ENCODE measurements around the gene PCNX2. TPM values are rescaled to one million over a fixed set of nuclear protein-coding genes. Genes with fewer than 3 reads are reported as not detected.

The PCNX2 gene
- total and polyA plus RNA-seq, 10 of the 15 experiments (the other 5 are each of a cell fraction or from before 2014, with no cell fraction given), result 2.1 to 16.4 (median 8.1) TPM

GRCh38 chr1:232983817-232984567 is 311.5 kb downstream of the PCNX2 start:
- ChIA-PET SMC1A (ENCODE audit: uncharacterized antibody, unreplicated experiment) (no interaction called here), CTCF (no interaction called here), RAD21 (ENCODE audit: unreplicated experiment) (no interaction called here), POLR2A (no interaction called here)
- in situ Hi-C loops (cut with MboI) (no loop called here), intact Hi-C loops (cut with micrococcal nuclease; ENCODE audit: unreplicated experiment) (no loop called here)
- WGBS (ENCODE audit: insufficient coverage, insufficient replicate concordance, low lambda C conversion rate, missing lambda C conversion rate), result 91% methylated on average over 25 of the region's 25 CpGs
- Histone ChIP-seq H3K9ac (ENCODE audit: control insufficient read depth, insufficient read depth, low read length) (no peak overlapping the region), H3K4me3 (no peak overlapping the region), H3K79me2 (ENCODE audit: control insufficient read depth, insufficient read depth, low read length) (no peaks in the 10 kb centered on the region), H3K4me2 (ENCODE audit: control insufficient read depth, insufficient read depth) (no peak overlapping the region), H3K27ac (ENCODE audit: control insufficient read depth, insufficient read depth) (no peak overlapping the region), H3K36me3 (ENCODE audit: control insufficient read depth in 2 of 2, insufficient read depth in 2 of 2, low read length in 1 of 2) (no peaks in the 10 kb centered on the region; a peak in 2 of 4 replicates), H3K27me3 (replicated peaks in 1 of 2; ENCODE audit: control insufficient read depth in 2 of 2, insufficient read depth in 2 of 2, low read length in 1 of 2) (no peaks in the 10 kb centered on the region), H4K20me1 (ENCODE audit: control insufficient read depth, insufficient read depth) (no peaks in the 10 kb centered on the region), H3K4me1 (ENCODE audit: control insufficient read depth, insufficient read depth, low read length) (no peaks in the 10 kb centered on the region), H2AFZ (ENCODE audit: control insufficient read depth, low read depth, low read length) (no peak overlapping the region), H3K9me3 (replicated peaks; ENCODE audit: control insufficient read depth, insufficient read depth, low read length) (no peaks in the 10 kb centered on the region)
- DNase-seq (ENCODE audit: low read depth, low spot score), result no peak
- TF ChIP-seq KDM1A (IDR thresholded peaks at IDR 0.05; ENCODE audit: borderline replicate concordance) (no peak), PKNOX1 (IDR thresholded peaks at IDR 0.05) (no peak), FOXK2 (IDR thresholded peaks at IDR 0.05) (no peak), SMARCA5 (IDR thresholded peaks at IDR 0.05) (no peak), SUZ12 (IDR thresholded peaks at IDR 0.05; ENCODE audit: unreplicated experiment) (no peak), E2F8 (IDR thresholded peaks at IDR 0.05; ENCODE audit: low read depth, partially characterized antibody) (no peak), MXI1 (IDR thresholded peaks at IDR 0.05; ENCODE audit: low read depth, low read length) (no peak), BCL3 (IDR thresholded peaks at IDR 0.05; ENCODE audit: borderline replicate concordance, insufficient read depth, low read depth, low read length, poor library complexity, severe bottlenecking) (no peak), RAD51 (IDR thresholded peaks at IDR 0.05) (no peak), TCF3 (IDR thresholded peaks at IDR 0.05; ENCODE audit: borderline replicate concordance, insufficient read depth, low read depth, low read length) (no peak), ESRRA (IDR thresholded peaks at IDR 0.05; ENCODE audit: low read length) (no peak), SREBF2 (IDR thresholded peaks at IDR 0.05; ENCODE audit: low read length) (no peak), MEF2B (IDR thresholded peaks at IDR 0.05; ENCODE audit: partially characterized antibody, poor library complexity, severe bottlenecking) (no peak), NRF1 (conservative IDR thresholded peaks at IDR 0.05; ENCODE audit: low read depth, low read length) (no peak), JUNB (IDR thresholded peaks at IDR 0.05) (no peak), NR2C2 (IDR thresholded peaks at IDR 0.05; ENCODE audit: borderline replicate concordance, control insufficient read depth, insufficient read length, low read depth) (no peak), ZNF274 (IDR thresholded peaks at IDR 0.05; ENCODE audit: insufficient read depth, insufficient read length) (no peak)
- no peak for FAIRE-seq
- no peak for ATAC-seq
- BruUV-seq (replicated peaks), result no TSS peak

All from GM12878 (cell line).